ENCODE measurements around the gene STK11IP.

The STK11IP gene, protein sequence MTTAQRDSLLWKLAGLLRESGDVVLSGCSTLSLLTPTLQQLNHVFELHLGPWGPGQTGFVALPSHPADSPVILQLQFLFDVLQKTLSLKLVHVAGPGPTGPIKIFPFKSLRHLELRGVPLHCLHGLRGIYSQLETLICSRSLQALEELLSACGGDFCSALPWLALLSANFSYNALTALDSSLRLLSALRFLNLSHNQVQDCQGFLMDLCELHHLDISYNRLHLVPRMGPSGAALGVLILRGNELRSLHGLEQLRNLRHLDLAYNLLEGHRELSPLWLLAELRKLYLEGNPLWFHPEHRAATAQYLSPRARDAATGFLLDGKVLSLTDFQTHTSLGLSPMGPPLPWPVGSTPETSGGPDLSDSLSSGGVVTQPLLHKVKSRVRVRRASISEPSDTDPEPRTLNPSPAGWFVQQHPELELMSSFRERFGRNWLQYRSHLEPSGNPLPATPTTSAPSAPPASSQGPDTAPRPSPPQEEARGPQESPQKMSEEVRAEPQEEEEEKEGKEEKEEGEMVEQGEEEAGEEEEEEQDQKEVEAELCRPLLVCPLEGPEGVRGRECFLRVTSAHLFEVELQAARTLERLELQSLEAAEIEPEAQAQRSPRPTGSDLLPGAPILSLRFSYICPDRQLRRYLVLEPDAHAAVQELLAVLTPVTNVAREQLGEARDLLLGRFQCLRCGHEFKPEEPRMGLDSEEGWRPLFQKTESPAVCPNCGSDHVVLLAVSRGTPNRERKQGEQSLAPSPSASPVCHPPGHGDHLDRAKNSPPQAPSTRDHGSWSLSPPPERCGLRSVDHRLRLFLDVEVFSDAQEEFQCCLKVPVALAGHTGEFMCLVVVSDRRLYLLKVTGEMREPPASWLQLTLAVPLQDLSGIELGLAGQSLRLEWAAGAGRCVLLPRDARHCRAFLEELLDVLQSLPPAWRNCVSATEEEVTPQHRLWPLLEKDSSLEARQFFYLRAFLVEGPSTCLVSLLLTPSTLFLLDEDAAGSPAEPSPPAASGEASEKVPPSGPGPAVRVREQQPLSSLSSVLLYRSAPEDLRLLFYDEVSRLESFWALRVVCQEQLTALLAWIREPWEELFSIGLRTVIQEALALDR

DNA sequence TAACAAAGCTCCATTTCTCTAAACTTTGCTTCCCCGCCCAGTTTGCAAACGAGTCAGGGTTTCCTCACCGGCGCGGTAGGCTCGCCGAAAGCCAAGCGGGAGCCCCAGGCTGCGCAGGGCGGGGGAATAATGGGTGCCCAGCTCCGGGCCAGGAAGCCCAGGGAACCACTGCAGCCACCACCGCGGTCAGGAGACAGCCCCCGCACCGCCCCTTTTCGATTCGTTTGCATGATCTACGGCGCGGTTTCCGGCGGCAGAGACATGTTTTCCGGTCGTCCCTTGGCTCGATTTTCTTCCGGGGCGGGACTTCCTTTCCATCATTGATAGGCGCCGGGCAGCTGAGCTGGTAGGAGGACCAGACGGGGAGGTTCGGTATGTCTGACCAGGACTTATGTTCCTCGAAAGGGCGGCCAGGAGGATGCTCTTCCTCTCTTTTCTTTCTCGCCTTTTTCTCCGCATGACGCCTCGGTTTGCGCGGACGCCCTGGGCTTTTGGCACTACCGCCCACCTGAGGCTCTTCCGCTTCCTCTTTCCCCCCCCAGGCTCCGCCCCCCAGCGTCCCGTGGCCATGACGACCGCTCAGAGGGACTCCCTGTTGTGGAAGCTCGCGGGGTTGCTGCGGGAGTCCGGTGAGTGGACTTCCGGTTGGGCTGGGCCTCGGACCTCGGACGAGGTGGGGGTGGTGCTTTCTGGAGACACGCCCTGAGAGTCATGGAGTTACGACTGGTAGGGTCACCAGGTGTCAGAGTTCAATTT lies at the start of gene STK11IP:
STK11IP (plus strand) TSS at position 306 of the 756 bp plus-strand sequence; CDS start at position 569, 263 bp downstream.
- peak; percentile 94 for DNase-seq

DNA sequence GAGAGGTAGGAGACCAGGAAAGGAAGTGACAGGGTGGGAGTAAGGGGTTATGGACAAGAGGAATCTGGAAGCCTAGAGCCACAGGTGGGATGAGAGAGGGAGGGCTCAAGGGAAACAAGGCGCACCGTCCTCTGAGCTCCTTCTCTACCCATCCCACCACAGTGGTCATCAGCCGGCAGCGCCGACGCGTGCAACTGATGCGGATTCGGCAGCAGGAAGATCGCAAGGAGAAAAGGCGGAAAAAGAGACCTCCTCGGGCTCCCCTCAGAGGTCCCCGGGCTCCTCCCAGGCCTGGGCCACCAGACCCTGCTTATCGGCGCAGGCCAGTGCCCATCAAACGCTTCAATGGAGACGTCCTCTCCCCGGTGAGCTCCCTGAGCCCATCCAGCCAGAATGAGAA lies 48.7 kb upstream of the STK11IP start:
- DNase-seq, result no peak

DNA sequence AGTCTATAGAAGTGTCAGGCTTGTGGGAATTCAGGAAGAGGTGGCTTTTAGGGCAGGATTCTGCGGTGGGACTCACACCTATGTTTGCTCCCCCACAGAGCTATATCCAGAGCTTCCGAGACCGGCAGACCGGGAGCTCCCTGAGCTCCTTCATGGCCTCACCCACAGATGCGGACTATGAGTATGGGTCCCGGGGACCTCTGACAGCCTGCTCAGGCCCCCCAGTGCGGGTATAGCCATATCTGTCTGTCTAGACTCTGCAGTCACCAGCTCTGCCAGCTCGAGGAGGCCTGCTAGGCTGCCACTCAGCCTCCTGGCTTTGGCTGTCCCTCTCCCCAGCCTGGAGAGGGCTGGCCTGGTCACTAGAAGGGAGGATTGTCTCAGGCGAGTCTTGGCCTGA lies 48.0 kb upstream of the STK11IP start:
- no peak for DNase-seq

DNA sequence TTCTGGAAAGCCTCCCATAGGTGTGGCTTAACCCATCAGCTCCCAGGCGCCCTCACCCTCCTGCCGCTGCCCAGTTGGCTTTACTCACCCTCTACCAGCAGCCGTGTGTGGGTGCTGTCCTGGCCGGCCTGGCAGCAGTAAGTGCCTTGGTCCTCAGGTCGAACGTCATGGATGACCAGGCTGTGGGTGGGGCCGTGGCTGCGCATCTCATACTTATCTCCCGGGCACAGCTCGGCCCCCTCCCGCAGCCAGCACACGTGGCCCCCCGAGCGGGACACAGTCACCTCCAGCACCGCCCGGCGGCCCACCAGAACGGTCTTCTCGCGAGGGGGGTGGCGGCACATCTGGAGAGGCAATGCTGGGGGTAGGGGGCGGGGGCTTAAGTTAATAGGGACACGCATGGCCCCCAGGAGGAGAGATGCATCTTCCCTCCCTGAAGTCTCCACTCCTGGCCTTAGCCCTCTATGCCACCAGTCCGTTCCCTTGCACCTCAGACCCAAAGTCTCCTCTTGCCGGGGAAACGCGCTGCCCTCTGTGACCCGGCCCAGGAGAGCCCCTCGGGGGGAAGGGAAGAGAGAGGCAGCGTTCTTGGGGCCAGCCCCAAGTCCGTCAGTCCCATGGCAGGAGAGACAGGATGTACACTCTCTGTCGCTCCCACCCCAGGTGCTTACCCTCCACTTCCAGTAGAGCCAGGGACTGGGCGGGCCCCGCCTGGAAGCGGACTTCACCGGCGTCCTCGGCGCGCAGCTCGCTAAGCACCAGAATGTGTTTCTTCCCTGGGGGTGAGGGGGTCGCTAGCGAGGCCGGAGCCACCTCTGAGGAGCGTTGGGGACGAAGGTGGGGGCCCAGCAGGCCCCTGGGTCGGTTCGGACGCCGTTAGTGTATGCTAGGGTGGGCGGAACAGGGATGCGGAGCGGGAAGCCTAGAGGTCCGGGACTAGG lies 45.9 kb upstream of the STK11IP start:
- no peak for DNase-seq

DNA sequence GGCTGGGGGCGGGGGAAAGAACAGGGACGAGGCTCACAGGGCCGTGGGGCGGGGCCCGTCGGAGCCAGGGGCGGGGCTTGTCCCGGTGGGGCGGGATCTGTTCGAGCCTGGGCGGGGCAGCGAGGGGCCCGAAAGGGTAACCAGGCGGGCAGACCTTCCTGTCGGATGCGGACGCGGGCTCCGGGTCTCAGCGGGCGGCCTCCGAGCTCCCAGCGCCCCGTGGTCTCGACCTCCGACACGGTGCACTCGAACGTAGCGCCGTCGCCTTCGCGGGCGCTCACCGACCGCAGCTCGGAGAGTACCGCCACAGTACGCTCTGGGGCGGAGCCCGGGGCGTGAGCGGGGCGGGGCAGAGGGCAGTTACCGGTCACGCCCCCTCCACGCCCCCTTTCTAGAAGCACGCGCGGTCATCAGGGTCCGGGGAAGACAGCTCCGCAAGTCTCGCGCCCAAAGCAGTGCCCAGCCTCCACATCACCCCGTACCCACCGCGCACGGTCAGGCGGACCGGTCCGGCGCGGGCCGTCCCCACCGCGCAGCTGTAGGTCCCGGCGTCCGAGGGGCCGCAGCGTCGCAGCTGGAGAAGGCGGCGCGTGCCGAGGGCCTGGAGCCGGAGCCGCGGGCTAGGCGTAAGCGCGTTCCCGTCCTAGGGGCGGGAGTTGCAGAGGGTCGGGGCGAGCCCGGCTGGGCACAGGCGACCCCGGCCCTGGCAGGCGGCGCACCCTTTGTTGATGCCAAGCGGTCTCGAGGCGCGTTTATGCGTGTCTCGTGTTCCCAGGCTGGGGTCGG lies 45.1 kb upstream of the STK11IP start:
- peak; percentile 82 for DNase-seq

DNA sequence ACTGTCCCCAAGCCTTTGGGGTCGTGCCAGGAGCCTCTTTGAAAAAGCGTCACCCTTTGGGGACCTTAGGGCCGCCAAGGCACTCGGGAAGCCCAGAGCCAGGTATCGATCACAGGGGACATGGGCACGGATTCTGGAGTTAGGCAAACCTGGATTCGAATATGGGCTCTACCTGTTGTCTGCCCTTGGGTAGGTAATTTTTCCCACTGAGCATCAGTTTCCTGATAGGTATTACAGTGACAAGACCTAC lies 44.6 kb upstream of the STK11IP start:
- no peak for DNase-seq

DNA sequence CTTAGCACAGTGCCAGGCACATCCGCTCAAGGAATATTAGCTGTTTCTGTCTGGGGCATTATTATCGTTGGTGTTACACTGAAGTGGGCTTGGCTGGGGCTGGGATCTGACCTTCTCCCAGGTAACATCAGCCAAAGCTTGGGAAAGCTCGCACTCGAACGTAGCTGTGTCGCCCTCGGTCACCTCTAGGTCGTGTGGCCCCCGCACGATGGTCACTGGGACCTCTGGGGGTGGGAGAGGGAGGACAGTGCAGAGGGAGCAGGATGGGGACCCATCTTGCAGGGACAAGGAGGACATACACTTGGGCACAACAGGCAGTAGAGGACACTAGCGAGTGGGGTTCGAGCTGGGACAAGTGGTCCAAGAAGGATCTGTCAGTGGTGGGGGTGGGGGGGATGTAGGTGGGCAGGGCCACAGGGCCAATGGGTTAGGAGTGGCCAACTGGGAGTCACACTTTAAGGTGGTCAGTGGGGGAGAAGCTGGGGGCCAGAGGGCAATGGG lies 44.1 kb upstream of the STK11IP start:
- DNase-seq, result no peak

DNA sequence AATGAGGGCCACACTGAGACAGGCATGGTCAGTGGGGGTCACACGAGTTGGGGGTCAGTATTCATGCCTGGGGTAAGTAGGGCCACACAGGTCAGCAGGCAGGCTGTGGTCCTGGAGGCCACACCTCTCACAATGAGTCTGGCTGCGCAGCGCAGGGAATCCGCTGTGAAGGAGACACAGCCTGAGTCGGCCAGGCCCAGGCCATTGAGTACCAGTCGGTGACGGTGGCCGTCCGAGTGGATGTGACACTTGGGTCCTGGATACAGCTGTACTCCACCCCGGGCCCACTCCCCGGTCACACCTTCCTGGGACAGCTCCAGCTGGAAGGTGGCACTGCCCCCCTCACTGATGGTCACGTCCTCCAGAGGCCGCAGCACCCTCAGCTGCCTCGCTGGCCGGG lies 43.3 kb upstream of the STK11IP start:
- no peak for DNase-seq

DNA sequence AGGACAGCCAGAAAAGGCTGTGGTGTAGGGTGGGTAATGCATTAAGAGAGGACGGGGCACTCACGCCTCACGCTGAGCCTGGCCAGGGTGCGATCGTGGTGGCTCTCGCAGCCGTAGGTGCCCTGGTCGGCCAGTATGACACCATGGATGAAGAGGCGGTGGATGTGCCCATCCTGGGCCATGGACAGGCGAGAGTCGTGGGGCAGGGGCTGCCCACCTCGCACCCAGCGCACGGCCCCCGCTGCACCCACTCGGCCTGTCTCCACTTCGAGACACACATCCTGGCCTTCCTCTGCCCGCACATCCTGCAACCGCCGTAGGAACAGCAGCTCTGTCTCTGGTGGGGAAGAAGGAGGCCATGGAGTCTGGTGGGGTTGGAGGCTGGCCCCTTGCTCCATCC lies 41.7 kb upstream of the STK11IP start:
- DNase-seq, result no peak

DNA sequence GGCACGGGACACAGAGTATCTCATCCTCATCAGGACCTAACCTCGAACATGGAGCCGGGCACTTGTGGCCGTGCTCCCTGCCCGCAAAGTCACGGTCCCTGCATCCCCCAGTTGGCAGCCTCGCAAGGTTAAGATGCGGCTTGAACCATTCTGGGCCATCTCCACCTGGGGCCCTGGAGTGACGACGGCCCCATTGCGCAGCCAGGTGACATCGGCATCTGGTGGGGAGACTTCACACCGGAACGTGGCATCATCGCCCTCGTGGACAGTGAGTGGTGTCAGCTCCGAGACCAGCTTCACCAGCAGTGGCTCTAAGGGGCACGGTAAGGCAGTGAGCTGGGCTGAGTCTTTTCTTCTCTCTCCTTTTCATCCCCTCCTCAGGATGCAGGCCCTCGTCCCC lies 41.2 kb upstream of the STK11IP start:
- DNase-seq, result no peak

DNA sequence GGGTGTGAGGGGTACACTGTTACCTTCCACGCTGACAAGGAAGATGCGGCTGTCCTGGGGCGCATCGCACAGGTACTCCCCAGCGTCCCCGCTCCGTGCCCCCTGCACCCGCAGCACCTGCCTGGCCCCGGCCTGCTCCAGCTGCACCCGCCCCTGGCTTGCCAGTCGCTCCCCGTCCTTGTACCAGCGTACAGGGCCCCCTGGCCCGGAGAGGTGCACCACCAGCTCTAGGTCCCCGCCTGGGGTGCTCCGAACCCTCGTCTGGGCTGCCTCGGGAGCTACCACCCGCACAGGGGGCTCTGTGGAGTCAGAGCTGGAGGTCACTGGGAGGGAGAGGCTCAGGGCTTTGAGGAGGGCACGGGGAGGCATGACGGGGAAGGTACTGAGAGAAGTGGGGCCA lies 40.3 kb upstream of the STK11IP start:
- no peak for DNase-seq

DNA sequence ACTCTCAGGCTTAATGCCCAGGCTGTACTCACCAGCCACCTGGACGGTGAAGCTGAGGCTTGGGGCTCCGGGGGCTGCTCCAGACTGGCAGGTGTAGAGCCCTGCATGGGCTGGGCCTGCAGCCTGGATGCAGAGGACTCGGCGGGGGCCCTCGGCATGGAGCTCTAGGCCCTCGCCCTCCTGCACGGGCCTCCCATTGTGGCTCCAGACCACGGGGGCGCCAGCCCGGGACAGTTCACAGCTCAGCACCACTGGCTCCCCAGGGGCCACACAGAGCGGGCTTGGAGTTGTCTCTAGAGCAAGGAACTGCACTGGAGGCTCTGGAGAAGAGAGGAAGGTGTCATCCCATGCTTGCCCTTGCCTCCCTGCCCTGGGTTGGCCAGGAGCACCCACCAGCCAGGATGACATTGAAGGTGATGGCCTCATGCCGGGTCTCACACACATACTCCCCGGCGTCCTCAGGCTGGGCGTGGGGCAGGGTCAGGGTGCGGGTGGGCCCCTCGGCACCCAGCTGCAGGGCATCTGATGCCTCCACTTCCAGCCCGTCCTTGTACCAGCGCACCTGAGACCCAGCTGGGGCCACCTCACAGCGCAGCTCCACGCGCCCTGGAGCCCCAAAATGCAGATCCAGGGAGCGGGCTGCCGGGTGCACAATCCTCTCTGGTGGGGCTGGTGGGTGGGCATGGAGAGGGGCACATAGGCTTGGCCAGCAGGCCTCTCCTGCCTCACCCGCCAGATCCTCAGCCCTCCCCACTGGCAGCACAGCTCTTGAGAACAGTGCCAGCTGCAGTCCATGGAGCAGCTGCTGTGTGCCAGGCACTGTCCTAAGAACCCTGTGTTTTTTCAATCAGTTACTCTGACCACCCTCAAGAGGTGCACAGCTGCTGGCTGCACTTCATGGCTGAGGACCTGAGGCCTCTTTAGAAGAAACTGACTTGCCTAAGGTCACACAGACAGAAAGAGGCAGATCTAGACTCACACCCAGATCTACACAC lies 39.6 kb upstream of the STK11IP start:
- DNase-seq, result no peak

DNA sequence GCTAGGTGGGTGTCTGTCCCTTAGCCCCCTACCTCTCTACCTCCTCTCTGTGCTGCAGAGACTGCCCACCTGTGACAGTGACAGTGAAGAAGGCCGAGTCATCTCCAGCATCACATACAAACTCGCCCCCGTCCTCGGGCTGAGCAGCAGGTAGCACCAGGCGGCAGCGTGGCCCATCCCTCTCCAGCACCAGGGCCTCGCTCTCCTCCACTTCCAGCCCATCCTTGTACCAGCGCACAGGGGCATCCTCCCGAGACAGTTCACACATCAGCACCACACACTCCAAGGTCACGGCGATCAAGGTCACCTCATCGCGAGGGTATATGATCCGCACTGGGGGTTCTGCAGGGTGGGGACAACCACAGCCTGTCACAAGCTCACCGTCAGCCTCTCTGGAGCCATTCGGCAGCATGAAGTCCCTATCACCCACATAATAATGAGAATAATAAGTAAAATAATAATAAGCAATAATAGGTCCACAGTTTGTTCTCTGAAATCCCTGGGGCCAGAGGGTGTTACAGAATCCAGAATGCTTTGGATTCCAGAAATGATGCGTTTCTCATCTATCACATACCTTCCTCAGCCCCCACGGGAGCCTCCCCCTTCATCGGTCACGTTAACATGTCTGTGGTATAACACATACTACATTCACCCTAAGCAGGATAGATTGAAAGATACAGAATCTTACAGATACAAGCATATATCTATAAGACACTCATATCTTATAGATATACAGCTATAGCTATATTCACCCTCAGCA lies 38.3 kb upstream of the STK11IP start:
- no peak for DNase-seq

DNA sequence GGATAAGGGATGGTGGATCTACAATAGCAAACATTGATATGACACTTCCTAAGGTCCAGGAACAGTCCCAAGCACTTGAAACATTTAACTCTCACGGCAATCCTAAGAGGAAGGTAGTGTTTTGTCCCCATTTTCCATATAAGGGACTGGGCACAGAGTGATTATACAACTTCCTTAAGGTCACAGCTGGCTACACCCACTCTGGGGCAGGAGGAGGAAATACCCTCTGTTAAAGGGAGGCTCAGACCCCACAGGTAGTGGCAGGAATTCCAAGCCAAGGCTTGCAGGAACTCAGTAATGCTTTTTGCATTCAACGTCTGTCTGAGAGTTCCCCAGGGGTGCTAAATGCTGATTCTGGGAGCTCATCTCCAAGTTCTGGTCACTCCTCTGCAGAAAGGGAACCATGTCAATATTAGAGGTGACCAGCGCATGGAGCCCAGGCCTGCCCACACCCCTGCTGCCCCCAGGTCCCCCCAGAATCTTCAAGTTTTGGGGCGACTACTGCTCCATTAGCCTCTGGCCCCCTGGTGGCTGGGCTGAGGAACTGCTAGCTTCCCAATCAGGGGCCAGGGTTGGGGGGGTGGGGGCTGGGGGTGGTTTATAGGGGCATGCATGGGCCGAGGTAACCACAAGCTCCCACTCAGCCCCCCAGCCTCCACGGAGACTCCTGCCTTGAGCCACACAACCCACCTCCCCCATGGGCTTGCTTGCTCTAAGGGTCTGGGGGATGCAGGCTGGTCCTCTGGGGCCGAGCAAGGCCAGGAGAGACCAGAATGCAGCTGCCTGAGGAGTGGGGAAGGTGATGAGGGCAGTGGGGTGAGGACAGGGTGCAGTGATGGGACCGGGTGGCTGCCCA lies 37.4 kb upstream of the STK11IP start:
- peak; percentile 23 for DNase-seq

DNA sequence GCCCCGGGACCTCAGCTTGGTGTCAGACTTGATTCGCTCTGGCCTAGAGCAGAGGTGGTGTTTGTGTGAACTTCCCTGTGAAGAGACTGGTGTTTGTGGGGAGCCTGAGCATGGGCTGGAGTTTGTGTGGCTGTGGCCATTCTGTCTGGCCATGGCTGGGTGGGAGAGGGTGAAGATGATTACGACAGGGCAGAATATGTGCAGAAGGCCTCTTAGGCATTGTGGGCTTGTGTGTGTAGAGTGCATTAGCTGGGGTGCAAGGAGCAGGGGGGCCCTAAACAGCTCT lies 36.8 kb upstream of the STK11IP start:
- no peak for DNase-seq

DNA sequence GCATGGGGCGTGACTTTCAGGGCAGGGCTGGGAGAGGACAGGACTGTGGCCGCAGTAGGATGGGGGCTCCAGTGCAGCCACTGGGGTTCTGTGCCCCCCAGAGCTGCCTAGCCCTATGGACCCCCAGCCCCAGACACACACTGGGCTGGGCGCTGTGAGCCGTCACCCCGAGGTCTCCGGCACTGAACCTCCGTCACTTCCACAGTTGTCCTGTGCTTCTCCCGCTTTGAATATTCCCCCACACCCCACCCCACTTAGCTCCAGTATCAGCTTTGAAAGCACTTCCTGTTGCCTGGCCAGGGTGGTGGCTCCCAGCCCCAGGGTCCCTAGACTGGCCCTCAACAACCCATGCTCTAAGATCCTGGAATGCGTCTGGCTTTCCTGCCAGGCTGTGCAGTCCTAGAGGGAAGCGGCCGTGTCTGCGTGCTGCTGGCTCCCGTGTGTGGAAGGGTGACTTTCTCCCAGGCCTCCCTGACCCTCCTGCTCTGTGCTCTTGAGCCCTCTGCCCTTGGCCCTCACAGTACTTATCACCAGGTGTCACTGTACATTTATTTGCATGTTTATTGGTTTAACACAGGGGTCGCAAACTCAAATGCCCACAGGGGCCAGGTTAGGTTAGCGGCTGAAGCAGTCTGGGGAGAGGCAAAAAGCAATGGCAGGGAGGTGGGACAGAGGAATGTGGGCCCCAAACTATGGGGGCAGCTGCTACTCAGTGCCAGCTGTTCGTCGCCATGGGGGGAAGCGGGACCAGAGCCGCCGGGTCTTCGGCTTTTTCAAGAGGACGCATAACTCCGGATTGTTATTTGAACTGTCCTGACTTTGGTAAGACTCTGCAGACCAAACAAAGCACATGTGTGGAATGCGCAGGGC lies 36.2 kb upstream of the STK11IP start:
- no peak for DNase-seq
